ENCODE results near the gene PAX6. TPM values are rescaled to one million over a fixed set of nuclear protein-coding genes. Genes with fewer than 3 reads are reported as not detected.

Gene PAX6
- total RNA-seq, 2 donors from 2014 or later = not detected

DNA sequence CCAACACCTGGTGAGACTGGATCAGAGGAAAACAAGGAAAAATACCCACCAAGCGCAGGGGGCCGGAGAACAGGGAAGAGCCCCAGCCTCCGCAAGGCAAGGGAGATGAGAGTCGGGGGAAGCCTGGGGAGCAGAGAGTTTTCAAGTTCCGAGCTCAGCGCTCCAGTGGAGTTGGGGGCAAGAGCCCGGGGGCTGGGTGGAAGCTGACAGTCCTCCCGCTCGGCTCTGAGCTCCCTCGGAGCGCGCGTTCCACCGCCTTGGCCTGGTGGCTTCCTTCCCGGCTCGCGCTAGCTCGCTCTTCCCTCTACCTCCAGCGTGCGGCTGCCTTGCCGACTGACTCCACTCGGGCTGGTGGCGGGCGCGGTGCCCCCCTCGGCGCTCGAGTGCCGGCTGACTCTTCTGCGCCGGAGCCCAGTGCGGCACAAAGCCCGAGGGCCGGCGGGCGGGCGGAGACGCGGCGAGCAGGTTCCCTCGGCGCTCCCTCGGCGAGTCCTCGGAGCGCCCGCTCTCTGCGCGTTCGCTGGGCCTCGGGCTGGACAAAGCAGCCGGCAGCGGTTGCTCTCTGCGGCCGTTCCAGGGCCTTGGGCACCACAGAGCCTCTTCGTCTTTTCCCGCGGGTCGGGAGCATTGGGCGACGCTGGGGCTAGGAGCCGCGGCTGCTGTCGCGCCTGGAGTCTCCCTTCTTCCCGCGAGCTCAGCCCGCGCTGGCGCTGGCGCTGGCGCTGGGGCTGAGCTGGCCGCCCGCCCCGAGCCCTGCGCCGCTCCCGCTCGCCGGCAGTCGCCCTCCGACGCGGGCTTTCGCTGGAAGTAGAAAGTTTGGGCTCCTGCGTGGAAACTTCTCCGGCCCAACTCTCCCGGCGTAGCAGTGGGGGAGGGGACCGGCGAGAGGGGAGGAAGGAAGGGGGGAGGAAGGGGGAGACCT lies 1.0 kb downstream of the PAX6 start:
- Mint-ChIP-seq H3K4me3 (peak overlapping the region; percentile 89), H3K36me3 (ENCODE audit: low read depth) (peaks cover 12% of the 10 kb centered on the region), H3K4me1 (peaks cover 29% of the 10 kb centered on the region), H3K27me3 (peaks cover 71% of the 10 kb centered on the region), H3K27ac (no peak overlapping the region)
- no peak for ATAC-seq
- DNase-seq = no peak
- no peaks in the 10 kb centered on the region for H3K9me3 ChIP-seq (ENCODE audit: control insufficient read depth, low read length, poor library complexity, severe bottlenecking)

DNA sequence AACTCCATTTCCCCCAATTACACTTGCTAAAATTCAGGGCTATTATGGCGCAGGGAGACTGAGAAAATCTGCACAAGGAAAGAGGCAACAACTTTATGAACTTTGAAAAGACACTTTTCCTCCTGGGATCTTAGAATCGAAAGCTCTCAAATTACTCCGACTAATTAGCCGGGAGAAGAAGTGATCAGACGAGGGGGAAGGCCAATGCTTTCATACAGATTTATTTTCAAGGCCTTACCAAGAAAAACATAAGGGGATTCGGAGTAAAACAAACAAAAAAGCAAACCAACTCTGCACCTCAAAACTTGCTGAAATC lies 1.6 kb downstream of the PAX6 start:
- H3K27me3 Mint-ChIP-seq = peaks cover 69% of the 10 kb centered on the region
- no peak for DNase-seq
- no peaks in the 10 kb centered on the region for H3K9me3 ChIP-seq (ENCODE audit: control insufficient read depth, low read length, poor library complexity, severe bottlenecking)
- ATAC-seq = no peak
- H3K4me3 Mint-ChIP-seq = peak overlapping the region; percentile 84
- H3K4me1 Mint-ChIP-seq = peaks cover 27% of the 10 kb centered on the region
- peaks cover 12% of the 10 kb centered on the region for H3K36me3 Mint-ChIP-seq (ENCODE audit: low read depth)
- no peak overlapping the region for H3K27ac Mint-ChIP-seq

- H3K4me1 Mint-ChIP-seq = peaks cover 30% of the 10 kb centered on the region
- peaks cover 71% of the 10 kb centered on the region for H3K27me3 Mint-ChIP-seq
- no peak for ATAC-seq
- H3K36me3 Mint-ChIP-seq (ENCODE audit: low read depth) = peaks cover 12% of the 10 kb centered on the region
- H3K4me3 Mint-ChIP-seq = peak overlapping the region; percentile 84
- H3K9me3 ChIP-seq (ENCODE audit: control insufficient read depth, low read length, poor library complexity, severe bottlenecking) = no peaks in the 10 kb centered on the region
- no peak for DNase-seq
- H3K27ac Mint-ChIP-seq = no peak overlapping the region
These were observed 2.2 kb downstream of the PAX6 start for GRCh38 chr11:31808721-31809540.

- H3K27me3 Mint-ChIP-seq = peaks cover 75% of the 10 kb centered on the region
- peaks cover 14% of the 10 kb centered on the region for H3K36me3 Mint-ChIP-seq (ENCODE audit: low read depth)
- DNase-seq (no peak), ATAC-seq (no peak)
- H3K4me3 Mint-ChIP-seq = peak overlapping the region; percentile 4
- no peak overlapping the region for H3K27ac Mint-ChIP-seq
- H3K9me3 ChIP-seq (ENCODE audit: control insufficient read depth, low read length, poor library complexity, severe bottlenecking) = peaks cover 2% of the 10 kb centered on the region
- H3K4me1 Mint-ChIP-seq = peaks cover 32% of the 10 kb centered on the region
These were observed 3.1 kb downstream of the PAX6 start for GRCh38 chr11:31807799-31808667.

- H3K4me1 Mint-ChIP-seq = peaks cover 28% of the 10 kb centered on the region
These were observed 4.0 kb downstream of the PAX6 start for GRCh38 chr11:31806928-31807798.

DNA sequence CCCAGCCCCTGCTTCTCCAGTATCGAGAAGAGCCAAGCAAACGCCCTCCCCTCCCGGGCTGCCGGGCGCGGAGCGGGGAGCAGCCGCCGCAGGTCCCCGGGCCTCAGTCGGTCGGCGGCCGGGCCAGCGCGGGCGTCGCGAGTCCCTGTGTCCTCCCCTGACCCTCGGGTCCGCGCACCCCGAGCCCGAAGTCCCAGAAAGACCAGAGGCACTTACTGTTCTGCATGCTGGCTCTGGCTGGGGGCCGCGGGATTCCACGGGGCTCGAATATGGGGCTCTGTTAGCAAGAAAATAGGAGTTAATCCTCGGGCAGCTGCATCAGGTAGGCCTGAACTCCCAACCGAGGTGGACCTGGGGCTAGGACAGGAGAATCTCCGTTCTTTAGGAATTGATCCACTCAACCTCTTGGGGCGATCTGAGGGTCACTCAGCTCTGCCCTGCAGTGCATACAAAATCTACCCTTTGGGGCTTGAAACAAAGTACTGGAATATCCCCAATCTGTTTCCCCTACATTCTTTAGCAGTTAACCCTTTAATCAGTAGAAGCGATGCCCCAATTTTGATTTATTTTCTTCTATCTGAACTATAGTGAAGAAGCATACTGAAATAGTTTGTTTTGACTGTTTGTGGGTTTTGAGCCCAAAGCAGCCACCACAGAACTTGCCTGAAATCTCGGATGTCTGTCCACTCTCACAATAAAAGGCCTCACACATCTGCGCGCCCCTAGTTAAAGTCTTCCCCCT lies 4.8 kb downstream of the PAX6 start:
- Mint-ChIP-seq H3K27ac (no peak overlapping the region), H3K27me3 (peaks cover 75% of the 10 kb centered on the region), H3K4me3 (no peak overlapping the region), H3K4me1 (peaks cover 24% of the 10 kb centered on the region), H3K36me3 (ENCODE audit: low read depth) (peaks cover 12% of the 10 kb centered on the region)
- DNase-seq = no peak
- H3K9me3 ChIP-seq (ENCODE audit: control insufficient read depth, low read length, poor library complexity, severe bottlenecking) = peaks cover 3% of the 10 kb centered on the region
- no peak for ATAC-seq

More at GRCh38 chr11:31806928-31807798, 4.0 kb downstream of the PAX6 start:
- no peak for DNase-seq
- no peak overlapping the region for H3K27ac Mint-ChIP-seq
- no peak overlapping the region for H3K4me3 Mint-ChIP-seq
- H3K9me3 ChIP-seq (ENCODE audit: control insufficient read depth, low read length, poor library complexity, severe bottlenecking) = peaks cover 3% of the 10 kb centered on the region
- H3K36me3 Mint-ChIP-seq (ENCODE audit: low read depth) = peaks cover 14% of the 10 kb centered on the region
- ATAC-seq = no peak
- H3K27me3 Mint-ChIP-seq = peaks cover 77% of the 10 kb centered on the region

DNA sequence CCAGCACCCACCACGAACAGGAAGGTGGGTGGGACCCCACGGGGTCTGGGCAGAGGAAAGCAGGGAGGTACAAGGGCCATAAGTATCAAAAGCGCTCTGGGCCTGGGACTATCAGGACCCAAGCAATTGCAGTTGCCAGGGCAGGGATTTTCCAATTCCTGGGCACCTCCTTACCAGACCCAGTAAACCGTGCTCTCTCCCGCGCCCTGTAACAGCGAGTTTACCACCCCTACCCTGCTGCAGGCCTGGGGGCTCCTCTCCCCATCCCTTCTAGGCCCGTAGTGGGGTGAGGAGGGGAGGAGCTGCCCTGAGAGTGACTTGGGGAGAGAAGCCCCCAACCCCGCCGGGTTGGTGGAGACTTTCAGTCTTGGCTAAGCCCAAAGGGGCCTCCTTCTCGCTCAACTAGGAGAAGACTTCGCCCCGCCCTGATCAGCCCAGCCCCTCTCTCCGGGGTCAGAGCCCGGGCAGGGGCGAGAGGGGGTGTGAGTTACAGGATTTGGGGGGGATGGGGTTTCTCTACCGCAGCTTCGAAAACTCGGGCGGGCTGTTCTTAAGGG lies 5.4 kb downstream of the PAX6 start:
- no peak for DNase-seq
- no peak overlapping the region for H3K4me3 Mint-ChIP-seq
- no peak for ATAC-seq
- H3K36me3 Mint-ChIP-seq (ENCODE audit: low read depth) = peaks cover 7% of the 10 kb centered on the region
- H3K27ac Mint-ChIP-seq = no peak overlapping the region
- H3K9me3 ChIP-seq (ENCODE audit: control insufficient read depth, low read length, poor library complexity, severe bottlenecking) = peaks cover 10% of the 10 kb centered on the region
- peaks cover 75% of the 10 kb centered on the region for H3K27me3 Mint-ChIP-seq
- H3K4me1 Mint-ChIP-seq = peaks cover 18% of the 10 kb centered on the region

DNA sequence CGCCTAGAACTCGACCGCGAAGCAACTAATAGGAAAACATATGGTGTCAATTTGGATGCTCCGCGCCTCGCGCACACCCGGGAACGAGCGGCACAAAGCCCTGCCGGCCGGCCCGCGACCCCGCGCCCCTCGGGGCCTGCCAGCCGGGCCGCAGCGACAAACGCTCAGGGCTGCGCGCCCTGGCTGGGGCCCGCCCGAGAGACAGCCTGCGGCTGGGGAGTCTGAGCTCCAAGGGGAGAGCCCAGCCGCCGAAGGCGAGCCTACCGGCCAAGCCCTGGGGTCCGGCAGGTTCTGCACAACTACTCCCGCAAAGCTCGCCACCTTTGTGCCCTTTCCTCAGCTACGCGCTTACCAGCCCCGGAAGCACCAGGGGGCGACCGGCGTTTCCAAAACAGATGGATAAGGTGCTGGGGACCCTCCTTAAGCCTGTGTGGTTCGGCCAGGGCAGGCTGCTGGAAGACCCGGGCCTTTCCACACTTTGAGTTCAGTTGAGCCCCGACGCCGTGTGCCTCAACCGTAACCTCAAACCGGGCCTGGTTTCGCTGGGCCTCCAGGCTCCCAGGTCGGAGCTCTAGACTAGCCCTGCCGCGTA lies 6.0 kb downstream of the PAX6 start:
- H3K9me3 ChIP-seq (ENCODE audit: control insufficient read depth, low read length, poor library complexity, severe bottlenecking) = peaks cover 10% of the 10 kb centered on the region
- peaks cover 8% of the 10 kb centered on the region for H3K36me3 Mint-ChIP-seq (ENCODE audit: low read depth)

DNA sequence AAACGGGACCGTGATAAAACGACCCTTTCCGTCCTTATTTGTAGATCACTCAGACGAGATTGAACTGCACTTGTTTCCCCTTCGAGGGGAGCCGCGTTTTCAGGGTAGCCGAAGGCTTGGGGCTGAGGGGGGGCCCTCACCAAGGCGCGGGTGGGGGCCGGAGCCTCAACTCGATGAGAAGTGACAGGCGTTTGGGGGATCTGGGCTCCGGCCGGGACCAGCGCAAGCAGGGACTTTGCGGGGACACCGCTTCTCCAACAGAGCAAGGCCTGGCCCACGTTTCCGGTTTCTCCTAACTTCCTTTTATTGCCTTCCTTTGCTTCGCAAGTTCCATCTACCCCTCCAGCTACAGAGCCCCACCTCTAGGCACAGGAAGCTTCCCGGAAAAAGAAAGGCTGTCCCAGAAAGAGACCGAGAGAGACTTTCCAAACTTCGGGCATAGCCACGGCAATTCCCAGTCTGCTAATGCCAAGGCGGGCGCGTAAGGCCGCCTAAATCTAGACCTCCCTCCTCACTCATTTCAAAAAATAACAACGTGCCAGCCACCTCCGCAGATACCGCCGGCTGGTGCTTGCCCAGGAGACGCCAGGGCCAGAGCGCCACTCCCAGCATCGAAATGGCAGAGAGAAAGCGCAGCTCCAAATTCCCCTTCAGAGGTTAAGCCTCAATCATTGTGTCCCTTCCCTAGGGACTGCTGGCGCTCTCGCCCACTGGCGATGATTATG lies 6.6 kb downstream of the PAX6 start:
- Mint-ChIP-seq H3K4me3 (peak overlapping the region; percentile 55), H3K27me3 (peaks cover 78% of the 10 kb centered on the region), H3K27ac (peak overlapping the region; percentile 83), H3K36me3 (ENCODE audit: low read depth) (peaks cover 11% of the 10 kb centered on the region), H3K4me1 (peaks cover 18% of the 10 kb centered on the region)
- peaks cover 10% of the 10 kb centered on the region for H3K9me3 ChIP-seq (ENCODE audit: control insufficient read depth, low read length, poor library complexity, severe bottlenecking)
- ATAC-seq (no peak), DNase-seq (no peak)

More for the DNA sequence above, 6.0 kb downstream of the PAX6 start:
- H3K4me1 Mint-ChIP-seq = peaks cover 18% of the 10 kb centered on the region
- peak overlapping the region; percentile 83 for H3K27ac Mint-ChIP-seq
- no peak for DNase-seq
- peaks cover 78% of the 10 kb centered on the region for H3K27me3 Mint-ChIP-seq
- peak overlapping the region; percentile 55 for H3K4me3 Mint-ChIP-seq
- no peak for ATAC-seq

DNA sequence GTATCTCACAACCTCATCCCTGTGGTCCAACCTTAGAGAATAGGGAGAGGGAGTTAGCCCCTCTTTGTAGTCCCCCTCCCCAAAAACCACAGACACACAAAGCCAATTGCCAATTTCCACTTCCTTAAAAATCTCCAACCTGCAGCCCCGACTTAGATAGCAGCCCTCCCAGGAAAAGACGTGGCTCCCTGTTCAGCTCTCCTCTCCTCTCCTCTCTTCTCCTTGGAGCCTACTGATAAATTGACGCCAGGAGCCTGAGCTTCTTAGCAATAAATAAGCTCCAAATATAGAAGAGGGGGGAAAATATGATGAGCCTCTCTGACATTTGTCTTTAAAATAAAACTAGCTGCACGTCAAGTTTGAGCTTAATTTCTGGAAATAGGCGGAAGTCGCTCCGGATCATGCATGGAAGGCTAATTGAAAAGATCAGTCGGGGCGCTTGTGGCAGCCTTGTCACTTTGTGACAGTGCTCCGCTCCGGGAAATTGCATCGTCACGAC lies 7.3 kb downstream of the PAX6 start:
- peak overlapping the region; percentile 41 for H3K4me3 Mint-ChIP-seq
- peaks cover 11% of the 10 kb centered on the region for H3K36me3 Mint-ChIP-seq (ENCODE audit: low read depth)
- H3K27ac Mint-ChIP-seq = peak overlapping the region; percentile 27
- H3K9me3 ChIP-seq (ENCODE audit: control insufficient read depth, low read length, poor library complexity, severe bottlenecking) = peaks cover 10% of the 10 kb centered on the region
- no peak for ATAC-seq
- H3K4me1 Mint-ChIP-seq = peaks cover 16% of the 10 kb centered on the region
- peaks cover 72% of the 10 kb centered on the region for H3K27me3 Mint-ChIP-seq
- DNase-seq = no peak
